Measurements from ENCODE around the gene MCRIP2.

GRCh38 chr16:603933-604332 lies 37.7 kb upstream of the MCRIP2 start:
- TF ChIP-seq, protein P1, sequence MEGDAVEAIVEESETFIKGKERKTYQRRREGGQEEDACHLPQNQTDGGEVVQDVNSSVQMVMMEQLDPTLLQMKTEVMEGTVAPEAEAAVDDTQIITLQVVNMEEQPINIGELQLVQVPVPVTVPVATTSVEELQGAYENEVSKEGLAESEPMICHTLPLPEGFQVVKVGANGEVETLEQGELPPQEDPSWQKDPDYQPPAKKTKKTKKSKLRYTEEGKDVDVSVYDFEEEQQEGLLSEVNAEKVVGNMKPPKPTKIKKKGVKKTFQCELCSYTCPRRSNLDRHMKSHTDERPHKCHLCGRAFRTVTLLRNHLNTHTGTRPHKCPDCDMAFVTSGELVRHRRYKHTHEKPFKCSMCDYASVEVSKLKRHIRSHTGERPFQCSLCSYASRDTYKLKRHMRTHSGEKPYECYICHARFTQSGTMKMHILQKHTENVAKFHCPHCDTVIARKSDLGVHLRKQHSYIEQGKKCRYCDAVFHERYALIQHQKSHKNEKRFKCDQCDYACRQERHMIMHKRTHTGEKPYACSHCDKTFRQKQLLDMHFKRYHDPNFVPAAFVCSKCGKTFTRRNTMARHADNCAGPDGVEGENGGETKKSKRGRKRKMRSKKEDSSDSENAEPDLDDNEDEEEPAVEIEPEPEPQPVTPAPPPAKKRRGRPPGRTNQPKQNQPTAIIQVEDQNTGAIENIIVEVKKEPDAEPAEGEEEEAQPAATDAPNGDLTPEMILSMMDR (conservative IDR thresholded peaks at IDR 0.05; ENCODE audit: low read depth in 2 of 2), result no peak
- TF ChIP-seq, protein P2, sequence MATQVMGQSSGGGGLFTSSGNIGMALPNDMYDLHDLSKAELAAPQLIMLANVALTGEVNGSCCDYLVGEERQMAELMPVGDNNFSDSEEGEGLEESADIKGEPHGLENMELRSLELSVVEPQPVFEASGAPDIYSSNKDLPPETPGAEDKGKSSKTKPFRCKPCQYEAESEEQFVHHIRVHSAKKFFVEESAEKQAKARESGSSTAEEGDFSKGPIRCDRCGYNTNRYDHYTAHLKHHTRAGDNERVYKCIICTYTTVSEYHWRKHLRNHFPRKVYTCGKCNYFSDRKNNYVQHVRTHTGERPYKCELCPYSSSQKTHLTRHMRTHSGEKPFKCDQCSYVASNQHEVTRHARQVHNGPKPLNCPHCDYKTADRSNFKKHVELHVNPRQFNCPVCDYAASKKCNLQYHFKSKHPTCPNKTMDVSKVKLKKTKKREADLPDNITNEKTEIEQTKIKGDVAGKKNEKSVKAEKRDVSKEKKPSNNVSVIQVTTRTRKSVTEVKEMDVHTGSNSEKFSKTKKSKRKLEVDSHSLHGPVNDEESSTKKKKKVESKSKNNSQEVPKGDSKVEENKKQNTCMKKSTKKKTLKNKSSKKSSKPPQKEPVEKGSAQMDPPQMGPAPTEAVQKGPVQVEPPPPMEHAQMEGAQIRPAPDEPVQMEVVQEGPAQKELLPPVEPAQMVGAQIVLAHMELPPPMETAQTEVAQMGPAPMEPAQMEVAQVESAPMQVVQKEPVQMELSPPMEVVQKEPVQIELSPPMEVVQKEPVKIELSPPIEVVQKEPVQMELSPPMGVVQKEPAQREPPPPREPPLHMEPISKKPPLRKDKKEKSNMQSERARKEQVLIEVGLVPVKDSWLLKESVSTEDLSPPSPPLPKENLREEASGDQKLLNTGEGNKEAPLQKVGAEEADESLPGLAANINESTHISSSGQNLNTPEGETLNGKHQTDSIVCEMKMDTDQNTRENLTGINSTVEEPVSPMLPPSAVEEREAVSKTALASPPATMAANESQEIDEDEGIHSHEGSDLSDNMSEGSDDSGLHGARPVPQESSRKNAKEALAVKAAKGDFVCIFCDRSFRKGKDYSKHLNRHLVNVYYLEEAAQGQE (IDR thresholded peaks at IDR 0.05; ENCODE audit: unreplicated experiment), result no peak
- no peak for TF ChIP-seq POLR2AphosphoS5 (IDR thresholded peaks at IDR 0.05; ENCODE audit: low read depth)
- TF ChIP-seq EZH2phosphoT487 (IDR thresholded peaks at IDR 0.05; ENCODE audit: unreplicated experiment), result no peak

Measured in GM23338 (cell line).